Measurements from ENCODE around the gene OSGIN1.
A peak's percentile ranks its signal among the peaks of the same experiment; 100 is the strongest.

The OSGIN1 gene

GRCh38 chr16:83967838-83968305 is 14.8 kb downstream of the OSGIN1 start, which contains the start of gene NECAB2:
TSS of gene NECAB2 (plus strand) at chr16:83968244. CDS start at chr16:83968649, 405 bp downstream.
- DNase-seq (ENCODE audit: extremely low read depth, low read depth), result no peak
- TF ChIP-seq, protein P1, sequence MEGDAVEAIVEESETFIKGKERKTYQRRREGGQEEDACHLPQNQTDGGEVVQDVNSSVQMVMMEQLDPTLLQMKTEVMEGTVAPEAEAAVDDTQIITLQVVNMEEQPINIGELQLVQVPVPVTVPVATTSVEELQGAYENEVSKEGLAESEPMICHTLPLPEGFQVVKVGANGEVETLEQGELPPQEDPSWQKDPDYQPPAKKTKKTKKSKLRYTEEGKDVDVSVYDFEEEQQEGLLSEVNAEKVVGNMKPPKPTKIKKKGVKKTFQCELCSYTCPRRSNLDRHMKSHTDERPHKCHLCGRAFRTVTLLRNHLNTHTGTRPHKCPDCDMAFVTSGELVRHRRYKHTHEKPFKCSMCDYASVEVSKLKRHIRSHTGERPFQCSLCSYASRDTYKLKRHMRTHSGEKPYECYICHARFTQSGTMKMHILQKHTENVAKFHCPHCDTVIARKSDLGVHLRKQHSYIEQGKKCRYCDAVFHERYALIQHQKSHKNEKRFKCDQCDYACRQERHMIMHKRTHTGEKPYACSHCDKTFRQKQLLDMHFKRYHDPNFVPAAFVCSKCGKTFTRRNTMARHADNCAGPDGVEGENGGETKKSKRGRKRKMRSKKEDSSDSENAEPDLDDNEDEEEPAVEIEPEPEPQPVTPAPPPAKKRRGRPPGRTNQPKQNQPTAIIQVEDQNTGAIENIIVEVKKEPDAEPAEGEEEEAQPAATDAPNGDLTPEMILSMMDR (IDR thresholded peaks at IDR 0.05; ENCODE audit: low read depth, low read length), result peak; percentile 41

- TF ChIP-seq, protein P1 (IDR thresholded peaks at IDR 0.05; ENCODE audit: low read depth, low read length), result no peak
- DNase-seq (ENCODE audit: extremely low read depth, low read depth), result no peak
These were observed 15.3 kb downstream of the OSGIN1 start for GRCh38 chr16:83968306-83968851.

DNA sequence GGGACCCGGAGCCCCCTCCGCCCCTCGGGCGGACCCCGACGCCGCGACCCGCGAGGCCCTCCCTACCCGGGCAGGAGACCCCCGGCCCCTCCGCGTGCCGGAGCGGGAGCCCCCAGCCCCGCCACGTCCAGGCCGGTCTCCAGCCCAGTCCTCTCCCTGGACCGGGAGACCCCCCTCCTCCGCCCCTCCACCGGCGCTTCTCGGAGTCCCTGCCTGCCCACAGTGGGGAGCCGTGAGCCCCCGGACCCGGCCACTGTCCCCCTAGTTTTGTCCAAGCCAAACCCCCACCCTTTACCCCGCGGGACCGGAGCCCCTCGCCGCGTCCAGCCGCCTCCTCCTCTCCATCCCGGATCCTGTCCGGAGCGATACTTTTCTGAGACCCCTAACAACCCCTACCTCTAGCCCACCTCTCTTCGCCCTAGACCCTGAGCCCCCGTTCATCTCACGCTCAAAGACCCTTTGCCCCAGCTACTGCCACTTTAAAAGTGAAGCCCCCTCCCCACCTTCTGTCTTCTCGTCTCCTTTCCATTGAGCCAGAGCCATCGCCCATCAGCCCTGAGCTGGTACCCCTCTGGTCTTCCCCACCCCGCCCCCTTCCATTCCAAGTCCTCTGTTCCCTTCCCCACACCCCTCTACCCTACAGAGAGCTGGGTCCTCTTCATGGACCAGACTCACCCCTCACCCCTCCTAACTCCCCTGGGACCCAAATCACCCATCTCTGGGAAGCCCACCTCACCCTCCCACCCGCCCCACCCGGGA is 16.0 kb downstream of the OSGIN1 start:
- TF ChIP-seq, protein P1 (IDR thresholded peaks at IDR 0.05; ENCODE audit: low read depth, low read length), result no peak
- DNase-seq (ENCODE audit: extremely low read depth, low read depth), result no peak

DNA sequence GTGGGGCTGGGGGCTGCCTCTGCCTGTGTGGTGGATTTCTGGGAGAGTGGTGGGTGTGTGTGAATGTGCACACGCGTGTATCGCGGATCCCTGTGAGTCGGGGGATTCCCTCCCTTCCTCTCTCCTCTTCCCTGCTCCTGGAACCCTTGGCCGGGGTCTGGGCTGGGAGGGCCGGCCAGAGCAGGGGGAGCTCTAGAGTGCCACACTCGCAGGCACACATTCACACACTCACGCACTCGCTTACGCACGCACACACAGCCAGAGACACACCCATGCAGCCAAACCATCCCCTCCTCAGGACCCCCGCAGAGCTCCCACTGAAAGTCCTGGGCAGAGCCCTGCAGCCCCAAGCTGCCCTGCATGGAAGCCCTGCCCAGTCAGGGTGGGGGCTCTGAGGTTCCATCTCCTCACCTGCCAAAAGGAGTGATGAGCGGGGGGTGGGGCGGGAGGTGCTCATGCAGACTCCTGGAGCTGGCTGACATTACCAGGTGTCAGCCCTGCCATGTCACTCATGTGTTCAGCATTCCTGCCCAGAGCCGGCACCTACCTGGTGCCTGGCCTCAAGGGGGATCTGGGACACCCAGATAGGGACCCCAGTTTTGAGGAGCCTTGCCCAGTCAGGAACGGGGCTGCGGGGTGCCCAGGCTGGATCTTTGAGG is 16.9 kb downstream of the OSGIN1 start:
- DNase-seq (ENCODE audit: extremely low read depth, low read depth), result no peak
- TF ChIP-seq, protein P1 (IDR thresholded peaks at IDR 0.05; ENCODE audit: low read depth, low read length), result no peak

DNA sequence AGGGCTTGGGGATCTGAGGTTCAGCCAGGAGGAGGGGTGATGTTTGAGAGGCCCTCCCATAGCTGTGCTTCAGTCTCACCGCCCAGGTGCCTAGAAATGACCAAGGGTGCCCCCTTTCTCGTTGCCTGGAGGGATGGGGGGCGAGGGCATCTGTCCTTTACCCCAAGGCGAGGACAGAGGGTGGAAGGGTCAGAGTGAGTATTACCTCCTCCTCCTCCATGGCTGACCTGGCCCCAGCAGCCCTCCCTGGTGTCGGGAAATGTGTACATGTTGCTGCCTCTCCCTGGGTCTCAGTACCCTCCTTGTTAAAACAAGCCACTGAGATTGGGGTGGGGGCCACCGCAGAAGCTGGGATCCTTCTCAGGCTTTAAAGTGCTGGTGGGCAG is 17.4 kb downstream of the OSGIN1 start:
- no peak for DNase-seq (ENCODE audit: extremely low read depth, low read depth)
- TF ChIP-seq, protein P1 (IDR thresholded peaks at IDR 0.05; ENCODE audit: low read depth, low read length), result no peak

DNA sequence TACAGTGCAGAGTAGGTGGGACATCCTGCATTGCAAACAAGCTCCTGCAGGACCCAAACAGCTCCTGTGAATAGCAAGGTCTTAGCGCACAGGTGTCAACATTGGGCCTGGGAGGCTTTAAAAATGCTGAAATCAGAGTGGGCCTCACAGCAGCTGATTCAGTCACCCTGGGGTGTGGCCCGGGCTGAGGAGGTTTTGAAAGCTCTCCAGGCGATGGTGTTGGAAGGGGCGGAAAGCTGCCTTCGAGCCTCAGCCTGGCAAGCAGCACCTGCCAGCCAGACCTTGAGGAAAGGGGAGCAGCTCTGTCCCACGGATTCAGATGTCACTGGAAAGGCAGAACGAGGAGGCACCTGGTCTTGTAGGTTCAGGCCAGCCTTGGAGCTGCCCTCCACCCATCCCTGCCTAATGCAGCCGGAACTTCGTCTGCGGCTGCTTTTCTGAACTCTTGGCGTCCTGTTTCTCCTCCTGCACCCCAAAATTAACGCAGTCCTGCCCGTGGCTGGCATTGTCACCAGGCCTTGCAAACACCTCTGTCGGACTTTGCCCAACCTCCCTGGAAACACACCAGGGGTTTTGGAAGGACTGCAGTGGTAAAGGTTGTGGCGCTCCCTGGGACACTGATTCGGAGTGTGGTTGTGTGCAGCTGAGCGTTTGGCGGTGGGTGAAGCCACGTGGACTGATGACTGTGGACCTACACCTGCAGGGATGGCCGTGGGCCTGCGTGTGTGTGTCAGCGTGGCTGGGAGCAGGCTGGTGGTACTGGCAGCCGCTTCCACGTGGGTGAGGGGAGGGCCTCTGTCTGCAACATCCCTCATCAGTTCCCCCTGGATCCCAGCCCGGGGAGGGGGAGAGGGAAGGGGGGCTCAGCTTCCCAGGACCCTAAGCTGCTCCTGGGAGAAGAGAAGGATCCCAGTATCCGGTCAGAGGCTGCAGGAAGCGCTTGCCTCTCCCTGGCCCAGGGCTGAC is 18.4 kb downstream of the OSGIN1 start:
- no peak for DNase-seq (ENCODE audit: extremely low read depth, low read depth)
- TF ChIP-seq, protein P1 (IDR thresholded peaks at IDR 0.05; ENCODE audit: low read depth, low read length), result no peak
